Astrocyte of the spinal cord (primary cell): Measurements from ENCODE around the gene TNIP2.

ENCODE experiments used
- DNase-seq: peaks from one replicate; pipeline ENCODE4 v3.0.0; 2011; ENCODE audit warnings: low read depth, low spot score
- H3K4me3 ChIP-seq: 2 replicates; pipeline ENCODE4 v1.5.1; 2011; ENCODE audit warnings: low read depth, mild to moderate bottlenecking, low read length, moderate library complexity
- CTCF ChIP-seq: IDR thresholded peaks from 2 replicates; pipeline ENCODE4 v1.5.1; 2012; ENCODE audit warnings: low read depth, mild to moderate bottlenecking, low read length, inconsistent platforms
- in situ Hi-C: cut with HindIII; loops from 2 replicates; pipeline ENCODE4 v1.10.0; 2017; ENCODE audit warnings: low sequenced_read_pairs

Gene TNIP2

GRCh38 chr4:2734612-2735011 lies 21.5 kb downstream of the TNIP2 start:
- in situ Hi-C loops: no loop called here
- no peak for TF ChIP-seq CTCF
- DNase-seq: no peak
- no peak overlapping the region for H3K4me3 ChIP-seq

DNA sequence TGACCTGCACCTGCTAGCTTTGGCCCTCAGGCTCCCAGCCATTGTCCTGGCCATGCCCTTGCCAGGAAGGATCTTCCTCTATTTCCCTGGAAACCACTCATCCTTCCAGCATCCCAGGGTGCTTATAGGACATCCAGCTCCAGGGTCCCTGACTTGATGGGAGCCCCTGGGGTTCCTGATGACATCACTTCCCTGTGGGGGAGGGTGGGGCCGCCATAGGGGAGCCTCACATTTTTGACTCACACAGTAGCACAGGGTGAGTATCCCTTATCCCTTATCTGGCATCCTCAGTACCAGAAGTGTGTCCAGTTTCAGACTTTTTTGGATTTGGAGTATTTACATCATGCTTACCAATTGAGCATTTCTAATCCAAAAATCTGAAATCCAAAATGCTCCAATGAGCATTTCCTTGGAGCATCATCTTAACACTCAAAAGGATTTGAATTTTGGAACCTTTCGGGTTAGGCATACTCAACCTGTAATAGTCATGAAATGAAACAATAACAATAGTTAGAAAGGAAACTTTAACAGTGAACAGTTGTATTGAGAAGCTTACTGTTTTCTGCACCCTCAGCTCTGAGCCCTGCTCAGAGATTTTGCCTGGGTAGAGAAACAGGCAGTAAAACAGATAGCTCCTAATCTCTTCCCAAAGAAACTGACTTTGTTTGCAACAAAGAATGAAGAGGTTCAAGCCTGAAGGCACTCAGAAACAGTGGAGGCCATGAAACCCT lies 22.1 kb downstream of the TNIP2 start:
- DNase-seq: no peak
- no peak for TF ChIP-seq CTCF
- in situ Hi-C loops: no loop called here
- no peak overlapping the region for H3K4me3 ChIP-seq

- no peak overlapping the region for H3K4me3 ChIP-seq
- DNase-seq: no peak
- in situ Hi-C loops: no loop called here
- TF ChIP-seq CTCF: no peak
Measured at GRCh38 chr4:2733001-2733843, 22.9 kb downstream of the TNIP2 start.

DNA sequence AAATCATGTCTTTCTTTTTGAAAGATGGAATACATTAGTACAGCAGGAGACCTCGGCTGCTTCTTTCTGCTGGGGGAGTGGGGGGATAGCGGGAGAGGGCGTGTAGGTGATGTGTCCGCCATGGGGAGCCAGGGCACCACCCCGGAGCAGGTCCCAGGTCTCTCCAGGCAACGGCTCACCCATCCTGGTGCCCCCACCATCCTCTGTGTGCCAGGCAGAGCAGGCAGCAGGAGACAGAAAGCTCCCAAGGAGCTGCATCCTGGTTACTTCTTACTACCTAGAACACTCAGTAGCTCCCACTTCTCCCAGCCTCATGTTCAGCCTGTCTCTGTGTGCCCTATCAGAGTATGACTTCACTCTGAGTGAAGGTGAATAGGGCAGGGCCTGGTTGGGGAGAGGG lies 23.6 kb downstream of the TNIP2 start:
- H3K4me3 ChIP-seq: no peak overlapping the region
- DNase-seq: no peak
- in situ Hi-C loops: no loop called here
- no peak for TF ChIP-seq CTCF

DNA sequence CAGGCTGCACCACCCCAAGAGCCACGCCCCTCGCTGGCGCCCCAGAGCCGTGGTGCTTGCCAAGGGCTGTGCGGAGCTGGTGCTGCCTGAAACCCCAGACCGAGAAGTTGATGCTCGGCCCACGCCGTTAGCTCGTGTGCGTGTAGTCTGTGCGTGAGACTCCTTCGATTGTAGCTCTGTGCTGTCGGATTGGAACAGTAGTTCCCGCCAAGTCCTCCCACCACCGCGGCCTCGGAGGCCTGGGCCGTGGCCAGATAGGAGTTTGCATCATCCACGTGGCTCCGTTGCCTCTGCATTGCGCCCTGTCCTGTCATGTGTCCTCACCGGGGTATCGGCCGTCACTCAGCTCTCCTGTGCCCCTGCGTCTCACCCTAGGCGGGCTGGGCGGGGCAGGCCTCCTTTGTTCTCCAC lies 24.2 kb downstream of the TNIP2 start:
- no peak for DNase-seq
- no peak for TF ChIP-seq CTCF
- no peak overlapping the region for H3K4me3 ChIP-seq
- in situ Hi-C loops: no loop called here

- no peak for DNase-seq
- no peak for TF ChIP-seq CTCF
- H3K4me3 ChIP-seq: no peak overlapping the region
- in situ Hi-C loops: no loop called here
Measured at GRCh38 chr4:2729533-2729875, 26.6 kb downstream of the TNIP2 start.
